NB4 (cell line): ENCODE results near the gene CLASP1.

Source experiments
- DNase-seq: peaks from one replicate; pipeline ENCODE4 v3.0.0; 2010; ENCODE audit warnings: low read depth
- H3K4me3 ChIP-seq: one replicate; pipeline ENCODE4 v1.5.1; 2011; ENCODE audit warnings: mild to moderate bottlenecking, low read depth, low read length, moderate library complexity
- CTCF ChIP-seq: IDR thresholded peaks from one replicate; pipeline ENCODE4 v1.5.1; 2012; ENCODE audit warnings: low read depth, low read length
- MAX ChIP-seq: IDR thresholded peaks from 2 replicates; pipeline ENCODE4 v1.6.1; 2011; ENCODE audit warnings: low read depth, low read length
- MYC ChIP-seq: IDR thresholded peaks from 2 replicates; pipeline ENCODE4 v1.6.1; 2011; ENCODE audit warnings: low read depth, low read length
- POLR2A ChIP-seq: IDR thresholded peaks from 2 replicates; pipeline ENCODE4 v1.6.1; 2011; ENCODE audit warnings: mild to moderate bottlenecking; ENCODE audit not compliant: insufficient read length; ENCODE audit errors: extremely low read depth

CLASP1 gene

GRCh38 chr2:121469356-121469755 lies 179.9 kb downstream of the CLASP1 start:
- no peak overlapping the region for H3K4me3 ChIP-seq
- TF ChIP-seq POLR2A (no peak), CTCF (no peak), MAX (no peak), MYC (no peak)
- no peak for DNase-seq

- no peak overlapping the region for H3K4me3 ChIP-seq
- TF ChIP-seq CTCF (no peak), POLR2A (no peak), MYC (no peak), MAX (no peak)
- no peak for DNase-seq
Measured at GRCh38 chr2:121468936-121469335, 180.3 kb downstream of the CLASP1 start.

GRCh38 chr2:121459291-121459690 lies 190.0 kb downstream of the CLASP1 start:
- TF ChIP-seq MYC = no peak
- TF ChIP-seq POLR2A = no peak
- TF ChIP-seq MAX = no peak
- no peak for TF ChIP-seq CTCF
- no peak for DNase-seq

GRCh38 chr2:121456325-121456724 lies 192.9 kb downstream of the CLASP1 start:
- TF ChIP-seq MYC = no peak
- no peak for TF ChIP-seq POLR2A
- no peak for TF ChIP-seq CTCF
- no peak for TF ChIP-seq MAX
- no peak for DNase-seq
- H3K4me3 ChIP-seq = no peak overlapping the region

More at GRCh38 chr2:121459291-121459690, 190.0 kb downstream of the CLASP1 start:
- no peak overlapping the region for H3K4me3 ChIP-seq

- TF ChIP-seq MAX = no peak
- H3K4me3 ChIP-seq = no peak overlapping the region
- DNase-seq = no peak
Measured at GRCh38 chr2:121455446-121455845, 193.8 kb downstream of the CLASP1 start.

GRCh38 chr2:121454549-121455090 lies 194.6 kb downstream of the CLASP1 start:
- no peak for DNase-seq
- TF ChIP-seq CTCF (no peak), POLR2A (no peak), MYC (no peak), MAX (no peak)
- no peak overlapping the region for H3K4me3 ChIP-seq
